Fibroblast of the aortic adventitia (primary cell): ENCODE results near the gene ASXL1. TPM values are rescaled to one million over a fixed set of nuclear protein-coding genes. Genes with fewer than 3 reads are reported as not detected.

Source experiments
- DNase-seq: peaks from one replicate; pipeline ENCODE4 v3.0.0-alpha.2; 2010; ENCODE audit warnings: low read depth
- H3K4me3 ChIP-seq: 2 replicates; pipeline ENCODE4 v1.5.1; 2011; ENCODE audit warnings: low read depth, mild to moderate bottlenecking, control low read depth, low read length, moderate library complexity
- total RNA-seq: library from RNA; depleted of rRNA; stranded (reverse); fragments of >200 nt; gene quantifications from 2 replicates; pipeline ENCODE4 v1.2.3, GENCODE V29; 2012; ENCODE audit warnings: low replicate concordance
- TF ChIP-seq, protein P1 (sequence below): IDR thresholded peaks from 2 replicates; pipeline ENCODE4 v1.5.1; 2011; ENCODE audit warnings: mild to moderate bottlenecking, low read length, control low read depth, inconsistent platforms; ENCODE audit not compliant: insufficient read depth

The ASXL1 gene
- total RNA-seq, 1 donor = 57.4 TPM

DNA sequence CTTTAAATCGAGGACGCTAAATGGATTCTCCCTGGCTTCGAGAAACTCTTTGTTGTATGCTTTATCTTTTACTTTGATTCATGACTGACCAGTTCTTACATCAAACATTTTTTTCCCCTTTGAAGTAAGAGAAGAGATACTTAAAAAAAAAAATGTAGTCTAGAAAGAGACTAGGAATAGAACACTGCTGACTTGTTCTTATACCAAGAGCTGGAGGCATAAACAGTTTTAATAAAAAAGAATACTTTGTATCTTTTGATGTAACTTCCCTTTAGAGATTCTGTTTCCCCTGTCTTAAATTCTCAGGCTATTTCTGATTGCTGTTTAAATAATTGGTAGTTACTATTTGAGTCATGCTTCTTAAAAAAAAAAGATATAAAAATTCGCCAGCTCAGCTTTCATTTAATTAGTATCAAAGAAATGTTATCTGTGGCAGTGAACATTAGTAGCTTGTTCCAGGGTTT is 4.8 kb downstream of the ASXL1 start:
- no peak overlapping the region for H3K4me3 ChIP-seq
- peak; percentile 28 for DNase-seq
- TF ChIP-seq, protein P1, sequence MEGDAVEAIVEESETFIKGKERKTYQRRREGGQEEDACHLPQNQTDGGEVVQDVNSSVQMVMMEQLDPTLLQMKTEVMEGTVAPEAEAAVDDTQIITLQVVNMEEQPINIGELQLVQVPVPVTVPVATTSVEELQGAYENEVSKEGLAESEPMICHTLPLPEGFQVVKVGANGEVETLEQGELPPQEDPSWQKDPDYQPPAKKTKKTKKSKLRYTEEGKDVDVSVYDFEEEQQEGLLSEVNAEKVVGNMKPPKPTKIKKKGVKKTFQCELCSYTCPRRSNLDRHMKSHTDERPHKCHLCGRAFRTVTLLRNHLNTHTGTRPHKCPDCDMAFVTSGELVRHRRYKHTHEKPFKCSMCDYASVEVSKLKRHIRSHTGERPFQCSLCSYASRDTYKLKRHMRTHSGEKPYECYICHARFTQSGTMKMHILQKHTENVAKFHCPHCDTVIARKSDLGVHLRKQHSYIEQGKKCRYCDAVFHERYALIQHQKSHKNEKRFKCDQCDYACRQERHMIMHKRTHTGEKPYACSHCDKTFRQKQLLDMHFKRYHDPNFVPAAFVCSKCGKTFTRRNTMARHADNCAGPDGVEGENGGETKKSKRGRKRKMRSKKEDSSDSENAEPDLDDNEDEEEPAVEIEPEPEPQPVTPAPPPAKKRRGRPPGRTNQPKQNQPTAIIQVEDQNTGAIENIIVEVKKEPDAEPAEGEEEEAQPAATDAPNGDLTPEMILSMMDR = no peak

DNA sequence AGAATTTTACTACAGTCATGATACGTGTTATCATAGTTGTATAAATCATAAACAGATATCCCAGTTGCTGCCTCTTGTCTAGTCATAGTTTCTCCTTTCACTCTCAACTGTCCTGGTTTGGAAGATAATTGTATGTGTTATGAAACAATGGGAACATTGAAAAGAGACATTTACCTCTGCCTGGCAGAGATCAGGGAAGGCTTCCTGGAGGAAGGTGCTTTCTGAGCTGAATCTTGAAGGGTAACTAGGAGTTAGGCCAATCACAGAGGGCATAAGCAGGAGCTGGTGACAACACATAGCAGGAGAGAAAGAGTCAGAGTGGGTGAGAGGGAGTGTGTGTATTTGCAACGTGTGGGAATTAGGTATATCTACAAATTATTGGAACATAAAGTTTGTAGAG is 5.4 kb downstream of the ASXL1 start:
- TF ChIP-seq, protein P1 = no peak
- DNase-seq = no peak
- no peak overlapping the region for H3K4me3 ChIP-seq

DNA sequence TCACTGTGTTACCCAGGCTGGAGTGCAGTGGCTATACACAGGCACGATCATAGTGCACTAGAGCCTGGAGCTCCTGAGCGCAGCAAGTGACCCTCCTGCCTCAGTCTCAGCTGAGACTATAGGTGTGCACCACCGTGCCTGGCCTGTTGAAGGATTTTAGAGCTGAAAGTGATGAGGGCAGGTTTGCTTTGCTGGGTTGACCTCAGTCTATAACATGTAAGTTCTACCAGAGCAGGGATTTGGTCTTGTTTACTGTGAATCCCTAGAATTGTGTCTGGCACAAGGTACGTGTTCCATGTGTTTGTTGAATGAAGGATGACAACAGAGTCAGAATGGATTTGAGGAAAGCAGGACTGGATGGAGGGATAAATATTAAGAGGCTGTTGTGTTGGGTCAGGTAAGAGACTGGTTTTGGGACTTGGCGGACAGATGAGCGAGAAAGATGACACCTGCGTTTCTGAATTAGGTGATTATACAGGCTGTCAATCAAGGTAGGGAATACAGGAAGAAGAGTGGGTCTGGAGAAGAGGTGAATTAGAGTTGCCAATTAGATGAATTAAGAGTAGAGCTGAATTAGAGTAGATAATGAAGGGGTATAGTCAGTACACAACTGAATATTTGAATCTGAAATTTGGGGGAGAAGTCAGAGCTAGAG is 6.5 kb downstream of the ASXL1 start:
- TF ChIP-seq, protein P1 = no peak
- no peak overlapping the region for H3K4me3 ChIP-seq
- DNase-seq = no peak

DNA sequence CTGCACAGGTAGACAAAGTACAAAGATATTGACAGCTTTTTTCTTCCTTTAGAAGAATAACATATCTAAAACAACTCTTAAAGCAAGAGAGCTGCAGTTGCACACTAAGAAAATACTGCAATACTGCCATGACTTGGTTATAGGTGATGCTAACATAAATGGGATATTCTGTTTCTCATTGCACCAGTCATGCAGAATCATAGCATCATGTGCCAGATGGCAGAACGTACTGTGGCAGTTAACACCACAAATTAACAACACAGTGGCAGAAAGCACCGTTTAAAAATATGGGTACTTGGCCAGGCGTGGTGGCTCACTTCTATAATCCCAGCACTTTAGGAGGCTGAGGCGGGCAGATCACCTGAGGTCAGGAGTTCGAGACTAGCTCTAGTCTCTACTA is 7.4 kb downstream of the ASXL1 start:
- DNase-seq = no peak
- no peak overlapping the region for H3K4me3 ChIP-seq
- TF ChIP-seq, protein P1 = no peak

DNA sequence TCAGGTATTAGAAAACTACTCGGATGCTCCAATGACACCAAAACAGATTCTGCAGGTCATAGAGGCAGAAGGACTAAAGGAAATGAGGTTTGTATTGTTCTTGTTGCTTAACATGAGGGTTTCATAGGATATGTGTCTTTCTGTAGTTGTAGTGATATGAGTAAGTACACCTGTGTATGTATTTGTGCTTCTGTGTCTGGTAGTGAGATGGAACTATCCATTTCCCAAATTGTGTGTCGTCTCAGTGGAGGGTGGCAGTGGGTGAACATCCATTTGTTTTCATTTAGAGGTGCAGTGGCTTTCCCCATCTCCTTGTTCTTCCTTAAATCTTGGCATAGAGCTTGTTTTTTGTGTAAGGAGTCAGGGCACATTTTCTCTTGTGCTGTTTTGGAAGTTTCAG is 8.2 kb downstream of the ASXL1 start:
- no peak overlapping the region for H3K4me3 ChIP-seq
- DNase-seq = no peak
- TF ChIP-seq, protein P1 = no peak

DNA sequence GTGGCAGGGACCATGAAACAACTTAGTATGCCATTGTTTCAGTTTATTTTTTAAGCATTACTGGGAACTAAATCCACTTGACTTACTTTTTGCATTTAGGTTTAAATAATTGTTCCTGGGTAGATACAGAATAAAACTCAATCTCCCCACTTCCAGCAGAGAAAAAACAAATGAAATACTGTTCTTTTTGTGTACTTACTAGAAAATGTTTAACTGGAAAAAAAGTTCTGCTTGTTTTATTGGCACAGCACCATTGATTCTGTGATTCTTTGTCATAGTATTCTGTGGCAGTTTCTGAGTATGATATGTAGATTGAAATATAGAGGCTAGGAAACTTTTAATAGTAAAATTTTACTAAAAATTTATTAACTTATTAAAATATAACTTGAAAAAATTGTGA is 10.2 kb downstream of the ASXL1 start:
- no peak for DNase-seq
- TF ChIP-seq, protein P1 = no peak
- no peak overlapping the region for H3K4me3 ChIP-seq

DNA sequence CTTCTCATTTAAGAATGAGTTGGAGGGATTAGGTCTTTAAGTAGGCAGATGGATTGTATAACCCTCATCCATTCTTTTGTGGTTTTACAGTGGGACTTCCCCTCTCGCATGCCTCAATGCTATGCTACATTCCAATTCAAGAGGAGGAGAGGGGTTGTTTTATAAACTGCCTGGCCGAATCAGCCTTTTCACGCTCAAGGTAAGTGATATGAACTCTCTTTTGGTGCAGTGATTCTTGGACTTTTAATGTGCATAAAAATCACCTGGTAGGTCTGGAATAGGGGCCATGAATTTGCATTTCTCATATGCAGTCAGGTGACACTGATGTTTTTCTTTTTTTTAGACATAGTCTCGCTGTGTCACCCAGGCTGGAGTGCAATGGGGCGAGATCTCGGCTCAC is 10.8 kb downstream of the ASXL1 start:
- TF ChIP-seq, protein P1 = no peak
- H3K4me3 ChIP-seq = no peak overlapping the region
- peak; percentile 21 for DNase-seq
